Measurements from ENCODE around the gene HOXB1.

DNA sequence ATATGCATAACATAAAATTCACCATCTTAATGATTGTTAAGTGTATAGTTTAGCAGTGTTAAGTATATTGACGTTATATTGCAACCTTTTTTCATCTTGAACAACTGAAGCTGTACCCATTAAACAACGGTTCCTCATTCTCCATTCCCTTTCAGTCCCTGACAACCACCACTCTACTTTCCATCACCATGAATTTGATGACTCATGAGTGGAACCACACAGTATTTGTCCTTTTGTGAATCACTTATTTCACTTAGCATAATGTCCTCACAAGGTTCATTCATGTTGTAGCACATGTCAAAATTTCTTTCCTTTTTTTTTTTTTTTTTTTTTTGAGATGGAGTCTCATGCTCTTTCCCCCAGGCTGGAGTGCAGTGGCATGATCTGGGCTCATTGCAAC is 46.0 kb downstream of the HOXB1 start:
- no peak for TF ChIP-seq GATA2 (IDR thresholded peaks at IDR 0.05; ENCODE audit: low read depth, low read length)
- no peak for TF ChIP-seq GATA3 (IDR thresholded peaks at IDR 0.05; ENCODE audit: low read depth, low read length)
